Gastroesophageal sphincter (tissue), 4 donors: Measurements from ENCODE around the gene SELENOT. TPM values are rescaled to one million over a fixed set of nuclear protein-coding genes. Genes with fewer than 3 reads are reported as not detected.

Experiments
- ATAC-seq: fragments of 150-250 bp; one replicate; pipeline ENCODE4 v1.9.1; 2016; ENCODE audit warnings: mild to moderate bottlenecking, moderate library complexity
- H3K27ac ChIP-seq, 4 donors: fragments of 200-600 bp; sonication (generic) in 3 of 4; 1 replicate in 3 of 4; 2 replicates in 1 of 4; pipeline ENCODE4 v1.5.1; 2016 to 2019
- H3K27me3 ChIP-seq: fragments of 200-600 bp; sonication (generic); one replicate; pipeline ENCODE4 v1.5.1; 2019
- H3K36me3 ChIP-seq, 2 donors: fragments of 200-600 bp; sonication (generic); one replicate each; pipeline ENCODE4 v1.5.1; 2019; ENCODE audit warnings: control low read depth in 1 of 2
- H3K4me1 ChIP-seq, 3 donors: fragments of 200-600 bp; sonication (generic); 1 replicate in 2 of 3; 2 replicates in 1 of 3; pipeline ENCODE4 v1.5.1; 2016 to 2019; ENCODE audit warnings: control low read depth in 2 of 3
- H3K4me3 ChIP-seq, 2 donors: fragments of 200-600 bp; sonication (generic); one replicate each; pipeline ENCODE4 v1.5.1; 2019; ENCODE audit warnings: mild to moderate bottlenecking in 1 of 2, moderate library complexity in 1 of 2
- H3K9me3 ChIP-seq, 3 donors: fragments of 200-600 bp; sonication (generic); one replicate each; pipeline ENCODE4 v1.5.1; 2017 to 2019; ENCODE audit warnings: control low read depth in 2 of 3
- EP300 ChIP-seq: sonication (generic); formaldehyde crosslinking; IDR thresholded peaks from one replicate; pipeline ENCODE4 v1.6.1; 2017; ENCODE audit warnings: antibody characterized with exemption, mild to moderate bottlenecking
- POLR2A ChIP-seq, 2 donors: fragments of 450-650 bp; IDR thresholded peaks; one replicate each; pipeline ENCODE4 v1.6.1; 2017; ENCODE audit warnings: antibody characterized with exemption in 2 of 2, mild to moderate bottlenecking in 2 of 2, moderate library complexity in 1 of 2
- POLR2AphosphoS5 ChIP-seq: sonication (generic); formaldehyde crosslinking; IDR thresholded peaks from one replicate; pipeline ENCODE4 v1.6.1; 2017; ENCODE audit warnings: antibody characterized with exemption
- WGBS, 2 donors: methylation state at CpG; one replicate each; pipeline ENCODE4 v1.1.5; 2018; ENCODE audit warnings: low coverage in 1 of 2; 5-methylcytosine and 5-hydroxymethylcytosine counted together
- total RNA-seq, 4 donors: library from RNA; depleted of rRNA; stranded (reverse); fragments of >200 nt; gene quantifications; one replicate each; pipeline ENCODE4 v1.1.0, GENCODE V29; 2016
- TF ChIP-seq, protein P1 (sequence below), 4 experiments: fragments of 200-600 bp in 2 of 4; fragments of 450-650 bp in 2 of 4; sonication (generic) in 1 of 4; IDR thresholded peaks; one replicate each; pipeline ENCODE4 v1.5.1; 2017 to 2019; ENCODE audit warnings: antibody characterized with exemption in 4 of 4, mild to moderate bottlenecking in 2 of 4, moderate library complexity in 2 of 4

SELENOT gene
- total RNA-seq, 4 donors from 2014 or later = 46.1 to 167 (median 97.2) TPM

DNA sequence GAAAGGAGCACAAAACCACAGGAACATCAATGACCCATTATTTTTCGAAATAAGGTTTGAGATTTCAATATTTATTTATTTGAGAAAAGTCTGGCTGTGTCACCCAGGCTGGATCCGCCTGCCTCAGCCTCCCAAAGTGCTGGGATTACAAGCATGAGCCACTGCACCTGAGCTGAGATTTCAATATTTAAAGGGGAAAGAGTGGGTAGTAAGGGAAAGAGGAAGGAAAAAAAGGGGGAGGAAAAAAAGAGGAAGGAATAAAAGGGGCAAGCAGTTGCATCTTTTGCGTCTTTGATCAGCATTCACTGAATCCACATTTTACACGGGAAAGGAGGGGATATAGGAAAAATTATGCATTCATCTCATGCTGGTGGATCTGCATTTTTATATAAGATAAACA, 53.2 kb downstream of the SELENOT start:
- no peak for ATAC-seq
- Histone ChIP-seq H3K4me3 (no peak overlapping the region), H3K27me3 (peaks cover 6% of the 10 kb centered on the region), H3K9me3 (no peaks in the 10 kb centered on the region), H3K27ac (no peak overlapping the region), H3K4me1 (no peaks in the 10 kb centered on the region), H3K36me3 (no peaks in the 10 kb centered on the region)
- TF ChIP-seq, protein P1, sequence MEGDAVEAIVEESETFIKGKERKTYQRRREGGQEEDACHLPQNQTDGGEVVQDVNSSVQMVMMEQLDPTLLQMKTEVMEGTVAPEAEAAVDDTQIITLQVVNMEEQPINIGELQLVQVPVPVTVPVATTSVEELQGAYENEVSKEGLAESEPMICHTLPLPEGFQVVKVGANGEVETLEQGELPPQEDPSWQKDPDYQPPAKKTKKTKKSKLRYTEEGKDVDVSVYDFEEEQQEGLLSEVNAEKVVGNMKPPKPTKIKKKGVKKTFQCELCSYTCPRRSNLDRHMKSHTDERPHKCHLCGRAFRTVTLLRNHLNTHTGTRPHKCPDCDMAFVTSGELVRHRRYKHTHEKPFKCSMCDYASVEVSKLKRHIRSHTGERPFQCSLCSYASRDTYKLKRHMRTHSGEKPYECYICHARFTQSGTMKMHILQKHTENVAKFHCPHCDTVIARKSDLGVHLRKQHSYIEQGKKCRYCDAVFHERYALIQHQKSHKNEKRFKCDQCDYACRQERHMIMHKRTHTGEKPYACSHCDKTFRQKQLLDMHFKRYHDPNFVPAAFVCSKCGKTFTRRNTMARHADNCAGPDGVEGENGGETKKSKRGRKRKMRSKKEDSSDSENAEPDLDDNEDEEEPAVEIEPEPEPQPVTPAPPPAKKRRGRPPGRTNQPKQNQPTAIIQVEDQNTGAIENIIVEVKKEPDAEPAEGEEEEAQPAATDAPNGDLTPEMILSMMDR (IDR thresholded peaks at IDR 0.05) = no peak
- no peak for TF ChIP-seq EP300
- no peak for TF ChIP-seq POLR2AphosphoS5
- TF ChIP-seq POLR2A (IDR thresholded peaks at IDR 0.05) = no peak
- WGBS, 2 donors = 54 to 64% methylated on average over 4 of the region's 4 CpGs

- 75 to 76% methylated on average over 6 to 7 of the region's 7 CpGs for WGBS, 2 donors
- Histone ChIP-seq H3K27ac (no peak overlapping the region), H3K4me3 (no peak overlapping the region), H3K36me3 (no peaks in the 10 kb centered on the region), H3K27me3 (peaks cover 6% of the 10 kb centered on the region), H3K4me1 (no peaks in the 10 kb centered on the region), H3K9me3 (no peaks in the 10 kb centered on the region)
- no peak for ATAC-seq
- TF ChIP-seq, protein P1 (IDR thresholded peaks at IDR 0.05) = no peak
- TF ChIP-seq EP300 = no peak
- TF ChIP-seq POLR2A (IDR thresholded peaks at IDR 0.05) = no peak
- TF ChIP-seq POLR2AphosphoS5 = no peak
Measured at GRCh38 chr3:150662410-150663200, 59.5 kb downstream of the SELENOT start.

DNA sequence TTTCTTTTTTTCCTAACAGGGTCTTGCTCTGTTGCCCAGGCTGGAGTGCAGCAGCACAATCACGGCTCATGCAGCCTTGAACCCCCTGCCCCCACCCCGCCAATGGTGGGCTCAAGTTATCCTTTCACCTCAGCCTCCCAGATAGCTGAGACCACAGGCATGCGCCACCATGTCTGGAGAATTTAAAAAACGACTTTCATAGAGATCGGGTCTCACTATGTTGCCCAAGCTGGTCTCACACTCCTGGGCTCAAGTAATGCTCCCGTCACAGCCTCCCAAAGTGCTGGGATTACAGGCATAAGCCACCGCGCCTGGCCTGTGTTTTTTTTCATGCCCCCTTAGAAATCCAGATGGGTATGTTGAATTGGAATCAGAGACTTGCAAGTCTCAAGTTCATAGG, 60.3 kb downstream of the SELENOT start:
- no peak overlapping the region for H3K4me3 ChIP-seq
- H3K27me3 ChIP-seq = peaks cover 6% of the 10 kb centered on the region
- no peak for ATAC-seq
- 86 to 100% methylated on average over 3 to 8 of the region's 8 CpGs for WGBS, 2 donors
- no peaks in the 10 kb centered on the region for H3K9me3 ChIP-seq
- H3K27ac ChIP-seq = no peak overlapping the region
- TF ChIP-seq POLR2A (IDR thresholded peaks at IDR 0.05) (no peak), EP300 (no peak), POLR2AphosphoS5 (no peak)
- TF ChIP-seq, protein P1 (IDR thresholded peaks at IDR 0.05) = no peak
- H3K4me1 ChIP-seq = no peaks in the 10 kb centered on the region
- H3K36me3 ChIP-seq = no peaks in the 10 kb centered on the region

- no peak for ATAC-seq
- no peak overlapping the region for H3K27ac ChIP-seq
- TF ChIP-seq POLR2A (IDR thresholded peaks at IDR 0.05) = no peak
- no peak for TF ChIP-seq EP300
- no peak for TF ChIP-seq POLR2AphosphoS5
- TF ChIP-seq, protein P1 (IDR thresholded peaks at IDR 0.05) = no peak
- H3K4me3 ChIP-seq = no peak overlapping the region
- WGBS, 2 donors = 65 to 83% methylated on average over 3 to 4 of the region's 5 CpGs
- no peaks in the 10 kb centered on the region for H3K36me3 ChIP-seq
- no peaks in the 10 kb centered on the region for H3K27me3 ChIP-seq
- H3K4me1 ChIP-seq = no peaks in the 10 kb centered on the region
- no peaks in the 10 kb centered on the region for H3K9me3 ChIP-seq
Measured at GRCh38 chr3:150666167-150666566, 63.0 kb downstream of the SELENOT start.

DNA sequence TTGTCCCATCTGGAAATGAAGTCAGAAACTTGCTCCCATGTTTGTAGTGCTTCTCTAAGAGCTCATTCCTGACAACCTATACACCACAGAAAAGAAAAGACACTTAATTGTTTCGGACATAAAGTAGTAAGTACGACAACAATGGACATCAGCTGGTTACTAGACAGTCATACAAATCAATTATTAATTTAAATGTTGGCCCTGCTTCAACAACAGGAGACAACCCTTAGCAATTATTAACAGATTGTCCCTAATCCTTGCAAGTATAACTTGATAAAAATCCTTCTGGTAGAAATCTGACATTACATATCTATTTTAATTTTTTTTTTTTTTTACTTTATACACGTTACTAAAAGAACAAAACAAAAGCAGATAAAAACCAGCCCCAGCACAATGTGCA, 70.8 kb downstream of the SELENOT start:
- H3K9me3 ChIP-seq = peaks cover 0 to 25% (median 0%) of the 10 kb centered on the region in 3 donors
- H3K4me1 ChIP-seq = no peaks in the 10 kb centered on the region
- H3K27me3 ChIP-seq = no peaks in the 10 kb centered on the region
- 73 to 74% methylated on average over 3 of the region's 3 CpGs for WGBS, 2 donors
- no peak for ATAC-seq
- H3K4me3 ChIP-seq = no peak overlapping the region
- TF ChIP-seq POLR2A (IDR thresholded peaks at IDR 0.05) (no peak), EP300 (no peak), POLR2AphosphoS5 (no peak)
- TF ChIP-seq, protein P1 (IDR thresholded peaks at IDR 0.05) = no peak
- H3K27ac ChIP-seq = no peak overlapping the region
- H3K36me3 ChIP-seq = no peaks in the 10 kb centered on the region
